Duodenal mucosa (tissue), 2 donors: ENCODE data around the gene CLIC5.

Source experiments
- H3K27ac ChIP-seq: one replicate; pipeline ENCODE4 v1.7.0; 2013; ENCODE audit warnings: low read depth, low read length
- H3K27me3 ChIP-seq, 2 donors: one replicate each; pipeline ENCODE4 v1.7.0; 2013; ENCODE audit warnings: low read length in 2 of 2, control low read depth in 1 of 2; ENCODE audit not compliant: insufficient read depth in 2 of 2, control insufficient read depth in 1 of 2
- H3K36me3 ChIP-seq, 2 donors: one replicate each; pipeline ENCODE4 v1.7.0; 2013; ENCODE audit warnings: low read length in 2 of 2, control low read depth in 1 of 2; ENCODE audit not compliant: insufficient read depth in 2 of 2, control insufficient read depth in 1 of 2
- H3K4me1 ChIP-seq, 2 donors: one replicate each; pipeline ENCODE4 v1.7.0; 2013; ENCODE audit warnings: low read length in 2 of 2, control low read depth in 1 of 2; ENCODE audit not compliant: insufficient read depth in 2 of 2, control insufficient read depth in 1 of 2
- H3K4me3 ChIP-seq, 2 donors: one replicate each; pipeline ENCODE4 v1.7.0; 2013; ENCODE audit warnings: low read length in 2 of 2, low read depth in 1 of 2
- H3K9ac ChIP-seq, 2 donors: one replicate each; pipeline ENCODE4 v1.7.0; 2013; ENCODE audit warnings: low read length in 2 of 2, low read depth in 1 of 2
- H3K9me3 ChIP-seq, 2 donors: one replicate each; pipeline ENCODE4 v1.7.0; 2013; ENCODE audit warnings: low read length in 2 of 2, control low read depth in 1 of 2; ENCODE audit not compliant: control insufficient read depth in 1 of 2

Gene CLIC5

DNA sequence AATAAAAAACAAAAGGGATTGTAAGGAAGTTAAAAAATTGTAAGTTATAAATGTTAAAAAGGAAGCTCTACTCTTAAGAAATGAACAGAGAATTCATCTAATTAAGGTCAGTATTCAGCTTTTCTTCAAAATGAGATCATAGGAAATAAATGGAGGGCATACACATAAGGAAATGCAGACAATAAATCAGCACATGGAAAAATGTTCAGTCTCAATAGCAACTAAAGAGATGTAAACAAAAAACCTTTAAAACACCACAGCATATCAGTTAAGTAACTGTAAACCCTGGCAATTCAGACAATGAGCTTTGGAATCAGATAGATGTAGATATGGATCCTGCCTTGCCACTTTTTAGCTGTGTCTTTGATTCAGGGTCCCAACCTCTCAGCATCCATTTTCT lies 24.0 kb upstream of the CLIC5 start:
- no peaks in the 10 kb centered on the region for H3K36me3 ChIP-seq
- H3K9me3 ChIP-seq: no peaks in the 10 kb centered on the region
- no peak overlapping the region for H3K9ac ChIP-seq
- H3K4me1 ChIP-seq: peaks cover 0 to 3% of the 10 kb centered on the region in 2 donors
- no peak overlapping the region for H3K27ac ChIP-seq
- H3K27me3 ChIP-seq: no peaks in the 10 kb centered on the region
- no peak overlapping the region for H3K4me3 ChIP-seq

DNA sequence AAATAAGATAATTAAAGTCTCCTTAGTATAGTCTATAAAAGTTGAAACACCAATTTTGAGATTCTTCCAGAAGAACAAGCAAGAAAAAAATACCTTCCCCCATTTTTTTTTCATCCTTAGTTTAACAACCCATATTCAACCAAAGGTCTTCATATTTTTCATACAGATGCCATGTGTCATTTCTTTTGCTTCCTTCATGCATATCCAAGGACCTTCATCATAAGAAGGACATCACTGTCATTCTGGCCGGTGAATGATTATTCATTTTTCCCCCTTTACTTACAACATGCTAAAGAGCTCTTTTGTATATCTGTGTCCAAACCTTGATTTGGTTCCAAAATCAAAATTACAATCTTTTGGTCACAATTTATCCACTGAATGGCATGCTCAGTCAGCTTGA lies 21.3 kb upstream of the CLIC5 start:
- Histone ChIP-seq H3K9me3 (no peaks in the 10 kb centered on the region), H3K9ac (no peak overlapping the region), H3K27ac (no peak overlapping the region), H3K4me1 (no peaks in the 10 kb centered on the region), H3K4me3 (no peak overlapping the region), H3K36me3 (no peaks in the 10 kb centered on the region), H3K27me3 (no peaks in the 10 kb centered on the region)

- Histone ChIP-seq H3K27ac (no peak overlapping the region), H3K9me3 (no peaks in the 10 kb centered on the region), H3K4me3 (no peak overlapping the region), H3K27me3 (no peaks in the 10 kb centered on the region), H3K36me3 (no peaks in the 10 kb centered on the region), H3K4me1 (no peaks in the 10 kb centered on the region), H3K9ac (no peak overlapping the region)
Measured at GRCh38 chr6:46035242-46035641, 19.6 kb upstream of the CLIC5 start.

DNA sequence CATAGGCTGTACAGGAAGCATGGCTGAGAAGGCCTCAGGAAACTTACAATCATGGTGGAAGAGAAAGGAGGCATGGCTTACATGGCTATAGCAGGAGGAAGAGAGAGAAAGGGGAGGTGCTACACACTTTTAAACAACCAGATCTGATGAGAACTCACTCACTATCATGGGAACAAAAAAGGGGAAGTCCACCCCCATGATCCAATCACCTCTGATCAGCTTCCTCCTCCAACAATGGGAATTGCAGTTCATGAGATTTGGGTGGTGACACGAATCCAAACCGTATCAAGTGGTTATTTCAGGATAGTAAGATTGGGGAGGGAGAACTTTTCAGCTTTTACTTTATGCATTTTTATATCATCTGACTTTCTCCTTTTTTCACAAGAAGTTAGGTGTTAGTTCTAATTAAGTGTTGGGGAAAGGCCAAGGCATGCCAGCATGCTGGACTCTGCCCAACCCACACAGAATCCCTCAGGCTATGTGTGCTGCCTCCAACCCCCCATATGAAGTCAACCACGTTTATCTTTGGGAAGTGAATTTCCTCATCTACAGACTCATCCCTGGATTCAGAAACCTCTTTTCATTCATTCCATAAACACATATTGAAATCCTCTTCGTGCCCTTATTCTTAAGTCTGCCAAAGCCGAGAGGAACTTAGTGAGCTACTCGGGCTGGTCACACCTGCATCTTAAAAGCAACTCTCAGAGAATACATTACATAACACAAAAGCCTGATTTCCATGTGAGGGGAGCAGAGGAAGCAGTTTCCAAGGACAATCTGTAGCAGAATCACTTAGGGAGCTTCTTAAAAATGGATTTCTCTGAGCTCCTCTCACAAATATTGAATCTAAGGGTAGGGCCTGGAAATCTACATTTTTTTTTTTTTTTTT lies 16.7 kb upstream of the CLIC5 start:
- Histone ChIP-seq H3K27me3 (no peaks in the 10 kb centered on the region), H3K9ac (no peak overlapping the region), H3K27ac (no peak overlapping the region), H3K36me3 (no peaks in the 10 kb centered on the region), H3K4me3 (no peak overlapping the region), H3K9me3 (no peaks in the 10 kb centered on the region), H3K4me1 (no peaks in the 10 kb centered on the region)

GRCh38 chr6:46029602-46030001 lies 13.9 kb upstream of the CLIC5 start:
- no peaks in the 10 kb centered on the region for H3K27me3 ChIP-seq
- no peaks in the 10 kb centered on the region for H3K4me1 ChIP-seq
- no peak overlapping the region for H3K4me3 ChIP-seq
- H3K9me3 ChIP-seq: no peaks in the 10 kb centered on the region
- H3K9ac ChIP-seq: no peak overlapping the region
- H3K27ac ChIP-seq: no peak overlapping the region
- H3K36me3 ChIP-seq: no peaks in the 10 kb centered on the region

- Histone ChIP-seq H3K4me1 (no peaks in the 10 kb centered on the region), H3K36me3 (no peaks in the 10 kb centered on the region), H3K27ac (no peak overlapping the region), H3K4me3 (no peak overlapping the region), H3K27me3 (no peaks in the 10 kb centered on the region), H3K9ac (no peak overlapping the region), H3K9me3 (no peaks in the 10 kb centered on the region)
Measured at GRCh38 chr6:46026307-46026706, 10.6 kb upstream of the CLIC5 start.

DNA sequence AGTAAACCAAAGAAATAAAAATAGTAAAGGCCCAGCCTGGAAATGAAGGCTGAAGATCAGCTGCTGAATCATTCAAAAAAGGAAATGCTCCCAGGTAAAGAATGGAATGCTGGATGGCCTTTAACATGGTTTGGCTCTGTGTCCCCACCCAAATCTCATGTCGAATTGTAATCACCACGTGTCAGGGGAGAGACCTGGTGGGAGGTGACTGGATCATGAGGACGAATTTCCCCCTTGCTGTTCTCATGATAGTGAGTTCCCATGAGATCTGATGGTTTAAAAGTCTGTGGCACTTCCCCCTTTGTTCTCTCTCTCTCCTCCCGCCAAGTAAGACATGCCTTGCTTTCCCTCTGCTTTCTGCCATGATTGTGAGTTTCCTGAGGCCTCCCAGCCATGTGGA lies 9.9 kb upstream of the CLIC5 start:
- Histone ChIP-seq H3K9me3 (no peaks in the 10 kb centered on the region), H3K9ac (no peak overlapping the region), H3K27me3 (no peaks in the 10 kb centered on the region), H3K4me3 (no peak overlapping the region), H3K27ac (no peak overlapping the region), H3K36me3 (no peaks in the 10 kb centered on the region), H3K4me1 (no peaks in the 10 kb centered on the region)

- Histone ChIP-seq H3K36me3 (no peaks in the 10 kb centered on the region), H3K9ac (no peak overlapping the region), H3K4me3 (no peak overlapping the region), H3K4me1 (no peaks in the 10 kb centered on the region), H3K9me3 (no peaks in the 10 kb centered on the region), H3K27ac (no peak overlapping the region), H3K27me3 (no peaks in the 10 kb centered on the region)
Measured at GRCh38 chr6:46024124-46024769, 8.6 kb upstream of the CLIC5 start.

GRCh38 chr6:46023216-46023915 lies 7.7 kb upstream of the CLIC5 start:
- Histone ChIP-seq H3K27me3 (no peaks in the 10 kb centered on the region), H3K27ac (no peak overlapping the region), H3K9me3 (no peaks in the 10 kb centered on the region), H3K9ac (no peak overlapping the region), H3K4me1 (no peaks in the 10 kb centered on the region), H3K4me3 (no peak overlapping the region), H3K36me3 (no peaks in the 10 kb centered on the region)
